HepG2 (cell line): ENCODE results near the gene DNASE1L2. TPM values are rescaled to one million over a fixed set of nuclear protein-coding genes. Genes with fewer than 3 reads are reported as not detected.

ENCODE experiments used
- MED1 ChIP-seq: sonication (generic); formaldehyde crosslinking; IDR thresholded peaks from 2 replicates; pipeline ENCODE4 v1.4.0; 2020; ENCODE audit warnings: missing genetic modification reagents
- TGIF2 ChIP-seq: IDR thresholded peaks from 2 replicates; pipeline ENCODE4 v1.6.1; 2016; ENCODE audit warnings: control low read depth, missing compliant biosample characterization
- TOE1 ChIP-seq: sonication (generic); formaldehyde crosslinking; IDR thresholded peaks from 2 replicates; pipeline ENCODE4 v1.4.0; 2020; ENCODE audit warnings: mild to moderate bottlenecking, missing genetic modification reagents
- ZBTB44 ChIP-seq: sonication (generic); formaldehyde crosslinking; IDR thresholded peaks from 2 replicates; pipeline ENCODE4 v1.4.0; 2020; ENCODE audit warnings: missing genetic modification reagents
- ZNF460 ChIP-seq: sonication (generic); formaldehyde crosslinking; IDR thresholded peaks from 2 replicates; pipeline ENCODE4 v1.5.1; 2020; ENCODE audit warnings: missing genetic modification reagents, mild to moderate bottlenecking, borderline replicate concordance
- ZNF609 ChIP-seq: sonication (generic); formaldehyde crosslinking; IDR thresholded peaks from 2 replicates; pipeline ENCODE4 v1.4.0; 2020; ENCODE audit warnings: mild to moderate bottlenecking, missing genetic modification reagents, borderline replicate concordance
- polyA plus RNA-seq, 8 experiments: library from polyadenylated mRNA; depleted of rRNA in 3 of 8; stranded (reverse) in 7 of 8; unstranded in 1 of 8; fragments of >200 nt; fragmentation: Illumina TruSeq in 4 of 8; extraction: Trizol in 4 of 8; gene quantifications; 2 replicates each; pipeline versions ENCODE4 v1.2.1 to v1.2.3, GENCODE V29; 2011 to 2016; ENCODE audit warnings: low read depth in 4 of 8, missing spikeins in 1 of 8, mixed read lengths in 1 of 8; ENCODE audit not compliant: insufficient read depth in 1 of 8
- total RNA-seq, 5 experiments: library from RNA; depleted of rRNA; stranded (reverse); fragments of >200 nt; fragmentation: Illumina TruSeq; extraction: Trizol; gene quantifications; 2 replicates each; pipeline ENCODE4 v1.2.3, GENCODE V29; 2016; ENCODE audit warnings: low read depth in 1 of 5
- TF ChIP-seq, protein P1 (sequence below): IDR thresholded peaks from 2 replicates; pipeline ENCODE4 v1.6.1; 2016
- TF ChIP-seq, protein P2 (sequence below): sonication (generic); formaldehyde crosslinking; IDR thresholded peaks from 2 replicates; pipeline ENCODE4 v1.5.0; 2020; ENCODE audit warnings: mild to moderate bottlenecking, missing genetic modification reagents, borderline replicate concordance
- TF ChIP-seq, protein P3 (sequence below): IDR thresholded peaks from 2 replicates; pipeline ENCODE4 v1.6.1; 2016; ENCODE audit warnings: mild to moderate bottlenecking

DNASE1L2 gene
- total and polyA plus RNA-seq, 2 of the 13 experiments (the other 11 are each of a cell fraction or from before 2014, with no cell fraction given), result 0.44 to 0.50 TPM

DNA sequence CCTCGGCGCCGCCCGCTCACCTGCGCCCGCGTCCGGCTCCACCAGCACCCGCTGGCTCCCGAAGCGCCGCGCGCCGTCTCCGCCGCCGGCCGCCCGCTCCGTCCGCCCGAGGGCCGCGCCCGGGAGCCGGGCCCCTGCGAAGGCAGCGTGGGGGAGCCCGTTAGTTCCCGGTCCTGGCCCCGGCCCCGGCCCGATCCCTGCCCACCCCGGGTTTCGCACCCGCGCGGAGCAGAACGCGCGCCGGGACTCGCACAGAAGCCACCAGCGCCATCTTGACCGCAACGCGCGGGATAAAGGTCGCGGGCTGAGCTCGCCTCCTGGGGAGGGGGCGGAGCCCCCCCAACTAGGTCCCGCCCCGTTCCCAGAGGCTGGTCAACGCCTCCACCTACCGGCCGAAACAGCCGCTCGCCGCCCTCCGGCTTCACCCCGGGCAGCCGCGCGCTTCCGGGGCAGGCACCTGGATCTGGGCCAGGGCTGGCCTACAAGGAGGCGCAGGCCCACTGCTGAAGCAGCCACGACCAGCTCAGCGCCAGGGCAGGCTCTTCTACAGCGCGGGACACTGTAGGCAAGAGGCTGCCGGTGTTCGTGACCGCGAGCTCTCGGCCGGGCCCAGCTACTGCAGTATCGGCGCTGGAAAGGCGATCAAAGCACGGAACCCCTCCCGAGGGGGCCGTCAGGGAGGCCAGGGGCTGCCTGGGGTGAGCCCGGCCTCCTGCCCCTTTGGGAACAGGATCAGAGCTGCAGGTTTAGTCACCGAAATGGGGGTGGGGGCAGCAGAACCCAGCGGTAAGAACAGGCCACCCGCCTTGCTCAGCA lies 15.3 kb downstream of the DNASE1L2 start, which contains the start of gene ECI1 (continued):
- TF ChIP-seq TOE1 (no peak), ZNF609 (CRISPR knock-in tag) (peak; percentile 75), ZNF460 (CRISPR knock-in tag) (peak; percentile 10; the same call in 1 of the 2 replicates), TGIF2 (CRISPR knock-in tag) (peak; percentile 79; the same call in 1 of the 2 replicates), MED1 (peak; percentile 87), ZBTB44 (no peak)
- TF ChIP-seq, protein P1, sequence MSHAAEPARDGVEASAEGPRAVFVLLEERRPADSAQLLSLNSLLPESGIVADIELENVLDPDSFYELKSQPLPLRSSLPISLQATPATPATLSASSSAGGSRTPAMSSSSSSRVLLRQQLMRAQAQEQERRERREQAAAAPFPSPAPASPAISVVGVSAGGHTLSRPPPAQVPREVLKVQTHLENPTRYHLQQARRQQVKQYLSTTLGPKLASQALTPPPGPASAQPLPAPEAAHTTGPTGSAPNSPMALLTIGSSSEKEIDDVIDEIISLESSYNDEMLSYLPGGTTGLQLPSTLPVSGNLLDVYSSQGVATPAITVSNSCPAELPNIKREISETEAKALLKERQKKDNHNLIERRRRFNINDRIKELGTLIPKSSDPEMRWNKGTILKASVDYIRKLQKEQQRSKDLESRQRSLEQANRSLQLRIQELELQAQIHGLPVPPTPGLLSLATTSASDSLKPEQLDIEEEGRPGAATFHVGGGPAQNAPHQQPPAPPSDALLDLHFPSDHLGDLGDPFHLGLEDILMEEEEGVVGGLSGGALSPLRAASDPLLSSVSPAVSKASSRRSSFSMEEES (CRISPR knock-in tag), result no peak
- TF ChIP-seq, protein P2, sequence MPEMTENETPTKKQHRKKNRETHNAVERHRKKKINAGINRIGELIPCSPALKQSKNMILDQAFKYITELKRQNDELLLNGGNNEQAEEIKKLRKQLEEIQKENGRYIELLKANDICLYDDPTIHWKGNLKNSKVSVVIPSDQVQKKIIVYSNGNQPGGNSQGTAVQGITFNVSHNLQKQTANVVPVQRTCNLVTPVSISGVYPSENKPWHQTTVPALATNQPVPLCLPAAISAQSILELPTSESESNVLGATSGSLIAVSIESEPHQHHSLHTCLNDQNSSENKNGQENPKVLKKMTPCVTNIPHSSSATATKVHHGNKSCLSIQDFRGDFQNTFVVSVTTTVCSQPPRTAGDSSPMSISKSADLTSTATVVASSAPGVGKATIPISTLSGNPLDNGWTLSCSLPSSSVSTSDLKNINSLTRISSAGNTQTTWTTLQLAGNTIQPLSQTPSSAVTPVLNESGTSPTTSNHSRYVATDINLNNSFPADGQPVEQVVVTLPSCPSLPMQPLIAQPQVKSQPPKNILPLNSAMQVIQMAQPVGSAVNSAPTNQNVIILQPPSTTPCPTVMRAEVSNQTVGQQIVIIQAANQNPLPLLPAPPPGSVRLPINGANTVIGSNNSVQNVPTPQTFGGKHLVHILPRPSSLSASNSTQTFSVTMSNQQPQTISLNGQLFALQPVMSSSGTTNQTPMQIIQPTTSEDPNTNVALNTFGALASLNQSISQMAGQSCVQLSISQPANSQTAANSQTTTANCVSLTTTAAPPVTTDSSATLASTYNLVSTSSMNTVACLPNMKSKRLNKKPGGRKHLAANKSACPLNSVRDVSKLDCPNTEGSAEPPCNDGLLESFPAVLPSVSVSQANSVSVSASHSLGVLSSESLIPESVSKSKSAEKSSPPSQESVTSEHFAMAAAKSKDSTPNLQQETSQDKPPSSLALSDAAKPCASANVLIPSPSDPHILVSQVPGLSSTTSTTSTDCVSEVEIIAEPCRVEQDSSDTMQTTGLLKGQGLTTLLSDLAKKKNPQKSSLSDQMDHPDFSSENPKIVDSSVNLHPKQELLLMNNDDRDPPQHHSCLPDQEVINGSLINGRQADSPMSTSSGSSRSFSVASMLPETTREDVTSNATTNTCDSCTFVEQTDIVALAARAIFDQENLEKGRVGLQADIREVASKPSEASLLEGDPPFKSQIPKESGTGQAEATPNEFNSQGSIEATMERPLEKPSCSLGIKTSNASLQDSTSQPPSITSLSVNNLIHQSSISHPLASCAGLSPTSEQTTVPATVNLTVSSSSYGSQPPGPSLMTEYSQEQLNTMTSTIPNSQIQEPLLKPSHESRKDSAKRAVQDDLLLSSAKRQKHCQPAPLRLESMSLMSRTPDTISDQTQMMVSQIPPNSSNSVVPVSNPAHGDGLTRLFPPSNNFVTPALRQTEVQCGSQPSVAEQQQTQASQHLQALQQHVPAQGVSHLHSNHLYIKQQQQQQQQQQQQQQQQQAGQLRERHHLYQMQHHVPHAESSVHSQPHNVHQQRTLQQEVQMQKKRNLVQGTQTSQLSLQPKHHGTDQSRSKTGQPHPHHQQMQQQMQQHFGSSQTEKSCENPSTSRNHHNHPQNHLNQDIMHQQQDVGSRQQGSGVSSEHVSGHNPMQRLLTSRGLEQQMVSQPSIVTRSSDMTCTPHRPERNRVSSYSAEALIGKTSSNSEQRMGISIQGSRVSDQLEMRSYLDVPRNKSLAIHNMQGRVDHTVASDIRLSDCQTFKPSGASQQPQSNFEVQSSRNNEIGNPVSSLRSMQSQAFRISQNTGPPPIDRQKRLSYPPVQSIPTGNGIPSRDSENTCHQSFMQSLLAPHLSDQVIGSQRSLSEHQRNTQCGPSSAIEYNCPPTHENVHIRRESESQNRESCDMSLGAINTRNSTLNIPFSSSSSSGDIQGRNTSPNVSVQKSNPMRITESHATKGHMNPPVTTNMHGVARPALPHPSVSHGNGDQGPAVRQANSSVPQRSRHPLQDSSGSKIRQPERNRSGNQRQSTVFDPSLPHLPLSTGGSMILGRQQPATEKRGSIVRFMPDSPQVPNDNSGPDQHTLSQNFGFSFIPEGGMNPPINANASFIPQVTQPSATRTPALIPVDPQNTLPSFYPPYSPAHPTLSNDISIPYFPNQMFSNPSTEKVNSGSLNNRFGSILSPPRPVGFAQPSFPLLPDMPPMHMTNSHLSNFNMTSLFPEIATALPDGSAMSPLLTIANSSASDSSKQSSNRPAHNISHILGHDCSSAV (CRISPR knock-in tag), result no peak
- TF ChIP-seq, protein P3, sequence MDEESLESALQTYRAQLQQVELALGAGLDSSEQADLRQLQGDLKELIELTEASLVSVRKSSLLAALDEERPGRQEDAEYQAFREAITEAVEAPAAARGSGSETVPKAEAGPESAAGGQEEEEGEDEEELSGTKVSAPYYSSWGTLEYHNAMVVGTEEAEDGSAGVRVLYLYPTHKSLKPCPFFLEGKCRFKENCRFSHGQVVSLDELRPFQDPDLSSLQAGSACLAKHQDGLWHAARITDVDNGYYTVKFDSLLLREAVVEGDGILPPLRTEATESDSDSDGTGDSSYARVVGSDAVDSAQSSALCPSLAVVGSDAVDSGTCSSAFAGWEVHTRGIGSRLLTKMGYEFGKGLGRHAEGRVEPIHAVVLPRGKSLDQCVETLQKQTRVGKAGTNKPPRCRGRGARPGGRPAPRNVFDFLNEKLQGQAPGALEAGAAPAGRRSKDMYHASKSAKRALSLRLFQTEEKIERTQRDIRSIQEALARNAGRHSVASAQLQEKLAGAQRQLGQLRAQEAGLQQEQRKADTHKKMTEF (CRISPR knock-in tag), result peak; percentile 90
